Peyer's patch (tissue), 4 donors: ENCODE data around the gene RNF220.

Experiments used
- POLR2A ChIP-seq, 2 donors: fragments of 450-650 bp; IDR thresholded peaks; one replicate each; pipeline ENCODE4 v1.5.1; 2017; ENCODE audit warnings: antibody characterized with exemption in 2 of 2, mild to moderate bottlenecking in 2 of 2, moderate library complexity in 2 of 2
- TF ChIP-seq, protein P1 (sequence below), 6 experiments: fragments of 450-650 bp in 4 of 6; fragments of 200-600 bp in 2 of 6; sonication (generic) in 1 of 6; IDR thresholded peaks; one replicate each; pipeline ENCODE4 v1.5.1; 2017 to 2019; ENCODE audit warnings: antibody characterized with exemption in 6 of 6, mild to moderate bottlenecking in 3 of 6, moderate library complexity in 1 of 6

DNA sequence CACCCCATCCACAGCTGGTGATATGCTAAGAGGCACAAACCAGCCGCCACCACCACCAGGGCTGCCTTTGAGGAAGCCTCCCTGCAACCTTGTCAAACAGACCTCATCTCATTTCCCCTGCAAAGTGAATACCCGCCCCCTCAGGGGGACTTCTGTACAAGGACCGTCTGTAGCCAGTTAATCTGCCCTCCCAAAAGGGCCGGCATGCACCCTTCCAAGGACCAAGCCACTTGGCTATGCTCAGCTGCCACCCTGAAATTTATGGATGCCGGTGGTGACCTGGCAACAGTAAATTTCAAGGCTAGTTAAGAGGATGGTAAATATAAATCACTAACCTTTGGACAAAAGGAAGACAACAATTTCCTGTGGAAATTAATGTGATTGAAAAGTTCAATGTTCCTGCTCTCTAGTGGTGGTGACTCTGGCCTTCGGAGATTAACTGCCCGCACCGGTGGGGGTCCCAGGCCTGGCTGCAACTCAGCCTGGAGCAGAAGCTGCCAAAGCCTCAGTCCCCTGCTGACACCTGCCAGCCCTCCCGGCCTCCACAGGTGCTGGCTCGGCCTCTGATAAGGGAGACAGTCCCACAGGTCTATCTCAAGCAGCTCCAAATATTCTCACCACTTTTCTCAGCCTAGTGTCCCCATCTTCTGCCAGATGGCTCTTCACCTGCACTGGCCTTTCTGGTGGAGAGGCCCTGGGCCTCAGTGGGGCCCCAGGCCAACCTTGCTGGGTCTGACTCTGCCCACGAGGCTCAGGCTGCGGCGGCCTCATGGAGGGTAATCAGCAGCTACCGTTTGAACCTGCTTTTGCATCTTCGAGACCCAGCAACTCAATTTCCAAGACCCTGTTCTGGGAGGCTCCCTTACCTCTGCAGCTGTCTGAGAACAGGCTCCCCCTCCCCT is 257.0 kb downstream of the RNF220 start:
- TF ChIP-seq, protein P1, sequence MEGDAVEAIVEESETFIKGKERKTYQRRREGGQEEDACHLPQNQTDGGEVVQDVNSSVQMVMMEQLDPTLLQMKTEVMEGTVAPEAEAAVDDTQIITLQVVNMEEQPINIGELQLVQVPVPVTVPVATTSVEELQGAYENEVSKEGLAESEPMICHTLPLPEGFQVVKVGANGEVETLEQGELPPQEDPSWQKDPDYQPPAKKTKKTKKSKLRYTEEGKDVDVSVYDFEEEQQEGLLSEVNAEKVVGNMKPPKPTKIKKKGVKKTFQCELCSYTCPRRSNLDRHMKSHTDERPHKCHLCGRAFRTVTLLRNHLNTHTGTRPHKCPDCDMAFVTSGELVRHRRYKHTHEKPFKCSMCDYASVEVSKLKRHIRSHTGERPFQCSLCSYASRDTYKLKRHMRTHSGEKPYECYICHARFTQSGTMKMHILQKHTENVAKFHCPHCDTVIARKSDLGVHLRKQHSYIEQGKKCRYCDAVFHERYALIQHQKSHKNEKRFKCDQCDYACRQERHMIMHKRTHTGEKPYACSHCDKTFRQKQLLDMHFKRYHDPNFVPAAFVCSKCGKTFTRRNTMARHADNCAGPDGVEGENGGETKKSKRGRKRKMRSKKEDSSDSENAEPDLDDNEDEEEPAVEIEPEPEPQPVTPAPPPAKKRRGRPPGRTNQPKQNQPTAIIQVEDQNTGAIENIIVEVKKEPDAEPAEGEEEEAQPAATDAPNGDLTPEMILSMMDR (IDR thresholded peaks at IDR 0.05): peak in 1 of 6 experiments; percentile 5
- TF ChIP-seq POLR2A (IDR thresholded peaks at IDR 0.05): no peak
